Stimulated activated CD8-positive, alpha-beta memory T cell treated with anti-CD3 and anti-CD28 coated beads, Interleukin-7, amount 100 ng/mL, for 4 hours (primary cell): ENCODE results near the gene NAV2.

Experiments used
- DNase-seq, 2 donors: peaks; one replicate each; pipeline ENCODE4 v3.0.0-alpha.2; 2020; ENCODE audit warnings: low read depth in 2 of 2

The NAV2 gene

GRCh38 chr11:19834771-19835170 lies 122.1 kb downstream of the NAV2 start:
- no peak for DNase-seq

GRCh38 chr11:19836666-19837065 lies 124.0 kb downstream of the NAV2 start:
- DNase-seq: no peak

GRCh38 chr11:19838994-19839768 lies 126.5 kb downstream of the NAV2 start:
- no peak for DNase-seq

- no peak for DNase-seq
Measured at GRCh38 chr11:19840961-19841360, 128.3 kb downstream of the NAV2 start.

- no peak for DNase-seq
Measured at GRCh38 chr11:19842505-19842904, 129.9 kb downstream of the NAV2 start.

GRCh38 chr11:19843079-19843478 lies 130.4 kb downstream of the NAV2 start:
- DNase-seq: no peak

GRCh38 chr11:19844012-19844411 lies 131.4 kb downstream of the NAV2 start:
- DNase-seq: no peak

GRCh38 chr11:19844806-19845205 lies 132.2 kb downstream of the NAV2 start:
- no peak for DNase-seq

GRCh38 chr11:19845626-19846025 lies 133.0 kb downstream of the NAV2 start:
- DNase-seq: no peak

GRCh38 chr11:19846654-19847305 lies 134.1 kb downstream of the NAV2 start:
- DNase-seq: no peak

GRCh38 chr11:19848219-19848618 lies 135.6 kb downstream of the NAV2 start:
- no peak for DNase-seq

GRCh38 chr11:19849107-19849789 lies 136.6 kb downstream of the NAV2 start:
- DNase-seq: no peak

- no peak for DNase-seq
Measured at GRCh38 chr11:19849947-19850593, 137.4 kb downstream of the NAV2 start.

- no peak for DNase-seq
Measured at GRCh38 chr11:19852288-19852687, 139.7 kb downstream of the NAV2 start.

GRCh38 chr11:19853016-19853415 lies 140.4 kb downstream of the NAV2 start:
- no peak for DNase-seq

- no peak for DNase-seq
Measured at GRCh38 chr11:19853920-19854319, 141.3 kb downstream of the NAV2 start.

GRCh38 chr11:19861171-19861570 lies 148.5 kb downstream of the NAV2 start:
- DNase-seq: no peak

- no peak for DNase-seq
Measured at GRCh38 chr11:19862091-19862490, 149.5 kb downstream of the NAV2 start.

GRCh38 chr11:19864141-19865140 lies 151.8 kb downstream of the NAV2 start:
- no peak for DNase-seq

GRCh38 chr11:19866037-19866436 lies 153.4 kb downstream of the NAV2 start:
- no peak for DNase-seq

GRCh38 chr11:19866521-19866920 lies 153.9 kb downstream of the NAV2 start:
- no peak for DNase-seq
